ENCODE results near the gene CTNNA3.
"Not testable (repeated sequence)": the region's sequence is repeated elsewhere in the genome, so short reads cannot be mapped to it uniquely, and the experiment has no call there.

CTNNA3 gene

DNA sequence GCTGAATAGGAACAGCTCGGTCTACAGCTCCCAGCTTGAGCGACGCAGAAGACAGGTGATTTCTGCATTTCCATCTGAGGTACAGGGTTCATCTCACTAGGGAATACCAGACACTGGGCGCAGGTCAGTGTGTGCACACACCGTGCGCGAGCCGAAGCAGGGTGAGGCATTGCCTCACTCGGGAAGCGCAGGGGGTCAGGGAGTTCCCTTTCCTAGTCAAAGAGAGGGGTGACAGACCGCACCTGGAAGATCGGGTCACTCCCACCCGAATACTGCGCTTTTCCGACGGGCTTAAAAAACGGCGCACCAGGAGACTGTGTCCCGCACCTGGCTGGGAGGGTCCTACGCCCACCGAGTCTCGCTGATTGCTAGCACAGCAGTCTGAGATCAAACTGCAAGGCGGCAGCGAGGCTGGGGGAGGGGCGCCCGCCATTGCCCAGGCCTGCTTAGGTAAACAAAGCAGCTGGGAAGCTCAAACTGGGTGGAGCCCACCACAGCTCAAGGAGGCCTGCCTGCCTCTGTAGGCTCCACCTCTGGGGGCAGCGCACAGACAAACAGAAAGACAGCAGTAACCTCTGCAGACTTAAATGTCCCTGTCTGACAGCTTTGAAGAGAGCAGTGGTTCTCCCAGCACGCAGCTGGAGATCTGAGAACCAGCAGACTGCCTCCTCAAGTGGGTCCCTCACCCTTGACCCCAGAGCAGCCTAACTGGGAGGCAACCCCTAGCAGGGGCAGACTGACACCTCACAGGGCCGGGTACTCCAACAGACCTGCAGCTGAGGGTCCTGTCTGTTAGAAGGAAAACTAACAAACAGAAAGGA is 465.1 kb downstream of the CTNNA3 start:
- not testable (repeated sequence) for DNase-seq

GRCh38 chr10:67225226-67225625 is 470.8 kb downstream of the CTNNA3 start:
- no peak for DNase-seq

DNA sequence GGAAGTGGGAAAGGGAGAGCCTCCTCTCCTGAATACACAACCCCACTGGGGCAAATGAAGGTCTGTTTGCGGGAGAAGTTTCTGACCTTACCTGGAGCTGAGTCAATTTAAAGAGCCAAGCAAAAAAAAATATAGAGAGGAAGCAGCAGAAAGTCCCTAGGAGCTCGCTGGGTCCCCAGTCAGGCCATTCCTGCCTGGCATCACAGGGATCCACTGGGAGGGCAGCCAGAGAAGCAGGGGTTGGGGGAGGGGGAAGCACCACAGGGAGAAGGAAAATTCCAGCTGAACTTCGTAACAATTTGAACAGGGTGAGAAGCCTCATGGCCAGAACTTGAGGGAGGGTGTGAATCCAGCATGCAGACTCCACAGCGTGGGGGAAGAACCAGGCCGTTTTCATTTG is 471.4 kb downstream of the CTNNA3 start:
- DNase-seq = no peak

DNA sequence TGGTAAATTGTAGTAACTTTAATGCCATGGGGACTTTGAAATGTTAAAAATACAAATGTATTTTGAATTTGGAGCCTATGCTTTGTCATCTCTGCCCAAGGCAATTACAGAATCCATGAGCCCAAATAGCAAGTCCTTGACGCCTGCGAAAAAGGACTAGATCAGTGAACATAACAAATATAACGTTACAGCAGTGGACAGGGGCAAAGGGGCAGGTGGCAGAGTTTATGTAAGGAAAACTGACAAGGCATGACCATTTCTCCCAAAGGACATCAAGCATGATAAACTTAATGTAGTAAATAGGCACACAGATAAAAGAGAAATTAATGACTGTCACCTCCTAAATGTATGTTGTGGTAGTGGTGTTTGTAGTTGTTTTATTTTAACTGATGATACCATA is 473.1 kb downstream of the CTNNA3 start:
- no peak for DNase-seq

GRCh38 chr10:67221939-67222494 is 474.0 kb downstream of the CTNNA3 start:
- DNase-seq = no peak

DNA sequence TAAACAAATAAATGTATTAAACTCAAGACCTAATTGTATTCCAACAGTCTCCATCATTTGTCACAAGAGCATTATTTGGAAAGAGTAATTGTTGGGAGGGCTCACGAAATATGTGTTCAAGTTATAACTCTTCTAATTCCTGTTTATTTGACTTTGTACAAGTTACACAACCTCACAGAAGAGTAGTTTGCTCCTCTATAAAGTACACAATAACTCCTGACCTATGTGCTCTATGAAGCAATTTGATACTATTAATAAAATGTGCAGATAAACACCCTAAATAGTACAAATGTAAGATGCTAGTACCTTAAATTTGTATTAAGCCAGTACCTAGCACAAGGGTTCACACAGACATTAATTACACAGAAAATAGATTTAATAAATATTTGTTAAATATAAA is 484.3 kb downstream of the CTNNA3 start:
- DNase-seq = no peak

- not testable (repeated sequence) for DNase-seq
These were observed 488.1 kb downstream of the CTNNA3 start for GRCh38 chr10:67207923-67208322.

- no peak for DNase-seq
These were observed 495.0 kb downstream of the CTNNA3 start for GRCh38 chr10:67200913-67201564.

DNA sequence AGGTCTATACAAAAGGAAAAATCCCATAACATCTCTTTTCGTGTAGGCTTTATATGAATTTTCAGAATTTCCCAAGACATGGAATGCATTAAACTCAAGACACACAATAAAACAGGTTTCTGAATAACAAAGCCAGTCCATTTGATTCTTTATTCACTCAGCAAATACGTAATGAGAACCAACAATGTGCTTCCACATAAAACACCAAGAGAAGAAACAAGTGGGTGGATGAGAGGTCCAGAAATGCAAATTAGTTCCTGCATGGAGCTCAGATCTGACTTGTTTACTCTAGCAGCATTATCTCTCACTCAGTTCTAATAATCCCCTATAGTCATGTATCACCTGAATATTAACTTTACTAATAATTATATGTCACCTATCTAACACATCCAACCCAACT is 520.6 kb downstream of the CTNNA3 start:
- DNase-seq = no peak

DNA sequence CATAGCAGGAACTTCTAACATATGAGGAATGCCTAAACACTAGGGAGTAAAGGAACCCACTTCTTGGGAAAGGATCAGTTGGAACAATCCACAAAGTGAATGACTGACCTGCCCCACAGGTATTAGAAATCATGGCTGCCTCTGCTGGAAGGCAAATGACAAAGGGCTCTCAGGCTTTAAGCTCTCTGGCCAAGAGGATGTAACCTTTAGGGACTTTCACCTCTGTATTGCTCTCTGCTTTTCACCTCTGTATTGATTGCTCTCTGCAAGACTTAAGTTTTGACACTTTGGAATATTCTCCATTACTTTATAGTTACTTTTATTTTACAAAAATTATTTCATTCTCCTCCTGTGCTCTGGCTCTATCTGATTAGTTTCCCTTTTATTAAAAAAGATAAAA is 522.2 kb downstream of the CTNNA3 start:
- no peak for DNase-seq

DNA sequence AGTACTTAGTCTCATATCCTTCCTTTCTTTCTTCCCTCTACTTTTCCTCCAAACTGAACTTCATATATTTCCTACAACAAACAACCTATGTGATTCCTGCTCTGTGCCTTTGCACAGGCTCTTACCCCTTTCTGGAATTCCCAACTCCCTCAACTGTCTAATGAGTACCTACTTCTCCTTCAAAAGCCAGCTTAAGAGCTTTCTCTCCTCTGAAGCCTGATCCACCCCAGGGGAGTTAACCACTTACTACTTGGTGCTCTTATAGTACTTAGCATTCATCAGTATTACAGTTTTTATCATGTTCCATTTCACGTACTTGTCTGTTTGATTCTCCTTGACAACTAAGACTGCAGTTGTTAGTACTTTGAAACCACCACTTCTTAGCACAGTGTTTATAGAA is 524.0 kb downstream of the CTNNA3 start:
- DNase-seq = no peak

GRCh38 chr10:67156239-67156638 is 539.8 kb downstream of the CTNNA3 start:
- DNase-seq = no peak

DNA sequence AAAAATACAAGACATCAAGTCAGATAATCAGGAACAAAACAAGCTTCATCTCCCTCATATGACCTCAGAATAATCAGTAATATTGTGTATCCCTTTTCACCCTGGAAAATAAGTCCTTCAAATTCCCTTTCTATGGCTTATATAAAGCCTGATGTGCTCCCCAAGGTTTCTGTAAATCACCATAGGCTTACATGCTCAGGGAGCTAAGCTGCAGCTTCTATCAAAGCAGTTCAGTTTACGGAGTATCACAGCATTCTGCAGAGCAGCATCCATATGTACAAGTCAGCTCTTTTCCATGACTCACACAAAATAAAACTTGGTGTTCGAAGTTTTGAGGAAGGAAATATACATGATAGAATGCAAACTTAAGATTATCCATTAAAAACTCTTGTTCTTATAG is 544.5 kb downstream of the CTNNA3 start:
- DNase-seq = no peak

- no peak for DNase-seq
These were observed 551.5 kb downstream of the CTNNA3 start for GRCh38 chr10:67144530-67144929.

DNA sequence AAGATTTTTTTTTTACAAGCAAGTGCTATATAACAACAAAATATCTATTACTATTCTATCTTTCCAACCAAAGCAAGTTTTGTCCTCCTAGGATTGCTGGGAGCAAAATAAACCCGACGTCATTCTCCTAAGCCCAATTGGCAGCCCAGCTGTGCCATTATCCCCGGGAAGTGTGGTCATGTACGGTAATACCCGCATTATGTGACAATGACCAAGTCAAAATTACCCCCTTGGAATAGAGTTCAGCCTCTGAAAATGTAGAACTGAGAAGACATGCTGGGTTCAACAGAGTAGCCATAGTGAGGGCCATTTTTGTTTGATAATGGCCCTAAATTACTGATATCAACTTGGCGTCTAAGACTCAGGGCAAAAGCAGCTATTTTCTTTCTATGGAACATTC is 554.7 kb downstream of the CTNNA3 start:
- no peak for DNase-seq

GRCh38 chr10:67140641-67141040 is 555.4 kb downstream of the CTNNA3 start:
- DNase-seq = no peak

GRCh38 chr10:67127441-67127840 is 568.6 kb downstream of the CTNNA3 start:
- DNase-seq = no peak

DNA sequence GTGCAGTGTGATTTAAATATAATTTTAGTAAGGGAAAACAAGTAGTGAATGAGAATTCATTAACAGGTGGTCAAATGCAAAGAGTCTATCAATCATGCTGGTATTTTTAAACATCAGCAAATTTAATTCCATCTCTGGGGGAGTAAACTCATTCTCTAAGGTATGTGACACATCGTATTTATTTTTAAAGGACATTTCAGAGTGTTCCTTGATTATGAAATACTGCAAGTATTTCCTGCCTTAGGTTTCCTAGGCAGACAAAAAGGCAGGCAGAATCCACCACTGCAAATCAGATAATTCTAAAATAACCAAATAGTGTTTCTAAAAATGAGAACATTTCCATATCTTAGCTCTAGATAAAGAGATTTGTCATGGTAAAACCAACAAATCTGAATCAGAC is 576.3 kb downstream of the CTNNA3 start:
- DNase-seq = no peak

GRCh38 chr10:67115972-67116371 is 580.0 kb downstream of the CTNNA3 start:
- no peak for DNase-seq

GRCh38 chr10:67114945-67115344 is 581.0 kb downstream of the CTNNA3 start:
- no peak for DNase-seq

- no peak for DNase-seq
These were observed 583.2 kb downstream of the CTNNA3 start for GRCh38 chr10:67112765-67113164.

GRCh38 chr10:67110286-67110685 is 585.7 kb downstream of the CTNNA3 start:
- DNase-seq = peak; percentile 5

DNA sequence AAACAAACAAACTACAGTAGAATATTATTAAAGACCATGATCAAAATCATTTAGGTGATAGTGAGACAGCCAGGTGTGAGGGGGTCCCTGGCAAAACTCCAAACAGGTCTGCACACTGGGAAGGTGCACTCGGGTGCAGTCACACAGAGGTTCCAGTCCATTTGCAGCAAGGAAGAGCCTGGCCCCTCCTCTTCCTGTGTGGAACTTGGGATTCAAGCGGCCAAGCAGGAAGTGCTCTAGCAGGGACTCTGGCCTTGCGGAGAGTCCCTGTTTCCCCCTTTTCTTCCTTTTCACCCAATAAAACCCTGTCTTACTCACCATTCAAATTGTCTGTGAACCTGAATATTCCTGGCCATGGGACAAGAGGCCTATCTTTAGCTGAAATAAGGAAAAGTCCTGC is 588.3 kb downstream of the CTNNA3 start:
- no peak for DNase-seq

GRCh38 chr10:67100951-67101350 is 595.0 kb downstream of the CTNNA3 start:
- no peak for DNase-seq
